Stimulated activated CD8-positive, alpha-beta memory T cell treated with anti-CD3 and anti-CD28 coated beads, Interleukin-7, amount 100 ng/mL, for 1 hour (primary cell): ENCODE measurements around the gene STRIP1.

ENCODE experiments used
- DNase-seq, 2 donors: peaks; one replicate each; pipeline ENCODE4 v3.0.0-alpha.2; 2020; ENCODE audit warnings: low read depth in 2 of 2

The STRIP1 gene

GRCh38 chr1:110089561-110090275 is 55.3 kb downstream of the STRIP1 start:
- DNase-seq: no peak

- DNase-seq: no peak
These were observed 57.0 kb downstream of the STRIP1 start for GRCh38 chr1:110091381-110091780.

DNA sequence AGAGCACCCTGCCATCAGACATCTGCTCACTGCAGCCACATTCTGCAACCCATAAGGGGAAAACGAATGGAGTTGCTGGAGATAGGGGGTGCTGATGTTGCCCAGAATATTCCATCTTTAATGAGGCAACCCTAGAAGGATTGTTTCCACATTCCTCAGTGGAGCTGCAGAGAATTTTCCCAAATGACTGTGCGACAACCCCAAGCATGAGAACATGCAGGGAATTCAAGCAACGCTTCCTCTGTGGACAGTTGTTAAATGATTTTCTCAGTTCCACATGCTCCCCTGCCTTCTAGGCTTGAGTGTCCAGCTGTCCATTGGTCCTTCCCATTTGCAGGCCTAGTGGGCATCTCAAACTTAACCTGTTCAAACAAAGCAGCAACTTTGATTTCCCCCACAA is 57.4 kb downstream of the STRIP1 start:
- DNase-seq: no peak

- no peak for DNase-seq
These were observed 58.6 kb downstream of the STRIP1 start for GRCh38 chr1:110092991-110093390.

- DNase-seq: no peak
These were observed 60.7 kb downstream of the STRIP1 start for GRCh38 chr1:110094931-110095654.

DNA sequence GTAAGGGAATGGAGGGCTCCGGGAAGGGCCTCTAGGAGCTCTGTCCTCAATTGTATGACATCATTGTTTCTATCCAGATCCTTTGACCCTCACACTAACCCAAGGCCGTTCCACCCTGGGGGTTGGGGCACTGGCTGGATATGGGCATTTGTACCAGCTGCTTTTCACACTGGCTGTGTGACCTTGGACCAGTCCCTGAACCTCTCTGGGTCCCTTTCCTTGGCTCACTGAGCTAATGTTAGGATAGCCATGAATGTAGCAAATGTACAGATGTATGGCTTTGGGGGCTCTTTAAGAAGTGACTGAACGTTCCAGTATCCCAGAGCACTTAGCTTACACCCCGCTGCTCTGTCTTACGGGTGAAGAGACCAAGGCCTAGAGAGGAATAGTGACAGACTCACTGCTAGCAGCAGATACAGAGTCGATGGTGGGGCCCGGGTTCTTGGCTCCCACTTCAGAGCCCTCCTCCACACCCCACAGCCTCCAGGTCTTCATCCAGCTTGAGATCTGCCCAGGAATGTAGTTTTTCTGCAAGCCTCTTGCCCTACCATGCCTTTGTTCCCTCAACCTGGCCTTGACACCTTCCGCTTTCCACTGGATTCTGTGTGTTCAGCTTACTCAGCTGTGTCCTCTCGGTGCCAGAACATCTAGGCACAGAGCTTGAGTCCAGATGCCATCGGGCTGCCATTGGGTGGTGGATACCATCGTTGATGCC is 63.2 kb downstream of the STRIP1 start:
- DNase-seq: no peak

GRCh38 chr1:110098222-110099026 is 64.0 kb downstream of the STRIP1 start:
- DNase-seq: no peak

GRCh38 chr1:110100335-110100734 is 65.9 kb downstream of the STRIP1 start:
- no peak for DNase-seq

DNA sequence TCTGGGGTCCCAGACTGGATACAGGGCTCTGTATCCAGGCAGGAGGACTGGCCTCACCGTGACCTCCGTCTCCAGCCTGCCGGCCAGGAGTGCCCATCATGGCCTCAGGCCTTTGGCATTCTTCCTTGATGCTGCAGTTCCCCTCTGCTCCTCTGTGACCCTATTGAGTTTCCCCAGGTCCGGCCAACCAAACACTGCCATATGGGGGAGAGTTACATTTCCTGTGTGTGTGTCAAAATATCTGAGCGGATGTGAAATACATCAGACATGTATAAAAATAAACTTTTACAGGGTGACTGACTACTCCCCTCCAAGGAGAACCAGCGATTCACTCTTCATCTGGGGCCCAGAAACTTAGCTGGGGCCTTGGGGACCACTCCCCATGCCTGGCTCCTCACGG is 67.7 kb downstream of the STRIP1 start:
- no peak for DNase-seq
